Gastrocnemius medialis (tissue), 4 donors: ENCODE measurements around the gene GRPR.
"Not testable (repeated sequence)": the region's sequence is repeated elsewhere in the genome, so short reads cannot be mapped to it uniquely, and the experiment has no call there.

Source experiments
- POLR2A ChIP-seq, 2 donors: fragments of 450-650 bp; IDR thresholded peaks; one replicate each; pipeline ENCODE4 v1.6.1; 2017; ENCODE audit warnings: antibody characterized with exemption in 2 of 2, mild to moderate bottlenecking in 2 of 2, moderate library complexity in 2 of 2
- TF ChIP-seq, protein P1 (sequence below), 5 experiments: fragments of 450-650 bp in 3 of 5; fragments of 200-600 bp in 2 of 5; sonication (generic) in 2 of 5; IDR thresholded peaks in 4 of 5; conservative IDR thresholded peaks in 1 of 5; 1 replicate in 4 of 5; 2 replicates in 1 of 5; pipeline ENCODE4 v1.5.1; 2016 to 2019; ENCODE audit warnings: antibody characterized with exemption in 5 of 5, mild to moderate bottlenecking in 3 of 5, moderate library complexity in 3 of 5

DNA sequence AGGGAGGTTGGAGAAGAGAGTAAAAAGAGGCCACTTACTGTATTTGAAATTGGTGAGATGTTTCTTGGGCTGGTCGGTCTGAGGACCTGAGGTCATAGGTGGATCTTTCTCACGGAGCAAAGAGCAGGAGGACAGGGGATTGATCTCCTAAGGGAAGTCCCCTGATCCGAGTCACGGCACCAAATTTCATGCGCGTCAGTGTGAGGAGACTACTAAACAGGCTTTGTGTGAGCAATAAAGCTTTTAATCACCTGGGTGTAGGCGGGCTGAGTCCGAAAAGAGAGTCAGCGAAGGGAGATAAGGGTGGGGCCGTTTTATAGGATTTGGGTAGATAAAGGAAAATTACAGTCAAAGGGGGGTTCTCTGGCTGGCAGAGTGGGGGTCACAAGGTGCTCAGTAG is 60.5 kb downstream of the GRPR start:
- TF ChIP-seq, protein P1, sequence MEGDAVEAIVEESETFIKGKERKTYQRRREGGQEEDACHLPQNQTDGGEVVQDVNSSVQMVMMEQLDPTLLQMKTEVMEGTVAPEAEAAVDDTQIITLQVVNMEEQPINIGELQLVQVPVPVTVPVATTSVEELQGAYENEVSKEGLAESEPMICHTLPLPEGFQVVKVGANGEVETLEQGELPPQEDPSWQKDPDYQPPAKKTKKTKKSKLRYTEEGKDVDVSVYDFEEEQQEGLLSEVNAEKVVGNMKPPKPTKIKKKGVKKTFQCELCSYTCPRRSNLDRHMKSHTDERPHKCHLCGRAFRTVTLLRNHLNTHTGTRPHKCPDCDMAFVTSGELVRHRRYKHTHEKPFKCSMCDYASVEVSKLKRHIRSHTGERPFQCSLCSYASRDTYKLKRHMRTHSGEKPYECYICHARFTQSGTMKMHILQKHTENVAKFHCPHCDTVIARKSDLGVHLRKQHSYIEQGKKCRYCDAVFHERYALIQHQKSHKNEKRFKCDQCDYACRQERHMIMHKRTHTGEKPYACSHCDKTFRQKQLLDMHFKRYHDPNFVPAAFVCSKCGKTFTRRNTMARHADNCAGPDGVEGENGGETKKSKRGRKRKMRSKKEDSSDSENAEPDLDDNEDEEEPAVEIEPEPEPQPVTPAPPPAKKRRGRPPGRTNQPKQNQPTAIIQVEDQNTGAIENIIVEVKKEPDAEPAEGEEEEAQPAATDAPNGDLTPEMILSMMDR (IDR thresholded peaks at IDR 0.05 in 4 of 5, conservative IDR thresholded peaks at IDR 0.05 in 1 of 5) = not testable (repeated sequence)
- not testable (repeated sequence) for TF ChIP-seq POLR2A (IDR thresholded peaks at IDR 0.05)
